ENCODE data around the gene KRR1.

Gene KRR1

GRCh38 chr12:75511116-75512048 lies at the start of gene KRR1:
Gene KRR1 (minus strand): TSS chr12:75511609. CDS start chr12:75511597, 12 bp downstream.
- peak; percentile 95 for DNase-seq

- no peak for DNase-seq
Observed at GRCh38 chr12:75560167-75560566, 48.8 kb upstream of the KRR1 start.

- no peak for DNase-seq
Observed at GRCh38 chr12:75558287-75558686, 46.9 kb upstream of the KRR1 start.

GRCh38 chr12:75556311-75556899 lies 45.0 kb upstream of the KRR1 start:
- DNase-seq, result no peak

- no peak for DNase-seq
Observed at GRCh38 chr12:75554556-75554880, 43.1 kb upstream of the KRR1 start.

GRCh38 chr12:75553836-75554555 lies 42.6 kb upstream of the KRR1 start:
- DNase-seq, result no peak

GRCh38 chr12:75553398-75553797 lies 42.0 kb upstream of the KRR1 start:
- no peak for DNase-seq

- DNase-seq, result no peak
Observed at GRCh38 chr12:75551477-75551876, 40.1 kb upstream of the KRR1 start.

GRCh38 chr12:75550401-75551240 lies 39.2 kb upstream of the KRR1 start:
- no peak for DNase-seq

GRCh38 chr12:75549989-75550388 lies 38.6 kb upstream of the KRR1 start:
- DNase-seq, result peak; percentile 2

GRCh38 chr12:75548879-75549278 lies 37.5 kb upstream of the KRR1 start:
- no peak for DNase-seq

GRCh38 chr12:75545636-75546035 lies 34.2 kb upstream of the KRR1 start:
- DNase-seq, result no peak

GRCh38 chr12:75543529-75543928 lies 32.1 kb upstream of the KRR1 start:
- DNase-seq, result no peak

- DNase-seq, result no peak
Observed at GRCh38 chr12:75542942-75543341, 31.5 kb upstream of the KRR1 start.

- no peak for DNase-seq
Observed at GRCh38 chr12:75539889-75540288, 28.5 kb upstream of the KRR1 start.

GRCh38 chr12:75533239-75533638 lies 21.8 kb upstream of the KRR1 start:
- no peak for DNase-seq

- no peak for DNase-seq
Observed at GRCh38 chr12:75529826-75530225, 18.4 kb upstream of the KRR1 start.

GRCh38 chr12:75529316-75529715 lies 17.9 kb upstream of the KRR1 start:
- no peak for DNase-seq

- no peak for DNase-seq
Observed at GRCh38 chr12:75528692-75529091, 17.3 kb upstream of the KRR1 start.

- DNase-seq, result no peak
Observed at GRCh38 chr12:75528272-75528671, 16.9 kb upstream of the KRR1 start.

GRCh38 chr12:75526655-75527511 lies 15.5 kb upstream of the KRR1 start:
- peak; percentile 64 for DNase-seq

GRCh38 chr12:75525263-75525662 lies 13.9 kb upstream of the KRR1 start:
- DNase-seq, result no peak

Measured in activated CD4-positive, alpha-beta T cell treated with anti-CD3 and anti-CD28 coated beads, Interleukin-2, Interleukin-6, amounts not matched to agents 100 ng/mL and 50 ng/mL, durations not matched to agents 16 hours and 8 hours (primary cell).